Mucosa of descending colon (tissue), 3 donors: ENCODE data around the gene INSR. TPM values are rescaled to one million over a fixed set of nuclear protein-coding genes. Genes with fewer than 3 reads are reported as not detected.
"Not testable (repeated sequence)": the region's sequence is repeated elsewhere in the genome, so short reads cannot be mapped to it uniquely, and the experiment has no call there.

Experiments used
- ATAC-seq: fragments of 200-7000 bp; cut with Tn5 transposase; one replicate; pipeline ENCODE4 v1.9.1; 2020; ENCODE audit warnings: mild to moderate bottlenecking, moderate library complexity
- DNase-seq, 3 donors: peaks; one replicate each; pipeline ENCODE4 v3.0.0-alpha.2; 2020
- H3K36me3 ChIP-seq: fragments of 200-600 bp; one replicate; pipeline ENCODE4 v1.8.0; 2021; ENCODE audit warnings: low read depth, mild to moderate bottlenecking
- H3K4me1 ChIP-seq: fragments of 200-600 bp; one replicate; pipeline ENCODE4 v1.8.0; 2021; ENCODE audit warnings: low read depth, mild to moderate bottlenecking
- H3K4me3 ChIP-seq: fragments of 200-600 bp; one replicate; pipeline ENCODE4 v1.8.0; 2021; ENCODE audit warnings: mild to moderate bottlenecking
- H3K9me3 ChIP-seq: fragments of 200-600 bp; one replicate; pipeline ENCODE4 v1.8.0; 2021; ENCODE audit warnings: mild to moderate bottlenecking
- intact Hi-C, 2 donors: fragments of 100-400 bp; cut with DNase I in 1 of 2; cut with micrococcal nuclease in 1 of 2; formaldehyde crosslinking; loops; one replicate each; pipeline versions ENCODE4 v1.11.0 to v1.11.1; 2022; cut with DNase I, micrococcal nuclease
- total RNA-seq, 3 donors: library from RNA; stranded (reverse); fragmentation: NEBNext Ultra II Directional in 2 of 3; extraction: Animal tissue kit (Norgen Biotek cat#: 25700) in 2 of 3; gene quantifications; one replicate each; pipeline versions ENCODE4 v1.2.1 to v1.2.4, GENCODE V29; 2021 to 2023
- TF ChIP-seq, protein P1 (sequence below): fragments of 200-600 bp; IDR thresholded peaks from one replicate; pipeline ENCODE4 v1.8.0; 2022; ENCODE audit warnings: antibody characterized with exemption, mild to moderate bottlenecking
- donor health status: DM: no; HTN: no; CAD: no; lungs with moderate emphysema.
- donor health status: DM: no; HTN: no; CAD: no.
- donor health status: DM: no; HTN: yes; CAD: no.

Gene INSR
- total RNA-seq, 3 donors from 2014 or later, result 74.9 to 109 (median 91.2) TPM

GRCh38 chr19:7229735-7230134, 64.5 kb downstream of the INSR start:
- H3K4me1 ChIP-seq, result no peaks in the 10 kb centered on the region
- H3K9me3 ChIP-seq, result no peaks in the 10 kb centered on the region
- no peaks in the 10 kb centered on the region for H3K36me3 ChIP-seq
- DNase-seq (no peak), ATAC-seq (no peak)
- TF ChIP-seq, protein P1, sequence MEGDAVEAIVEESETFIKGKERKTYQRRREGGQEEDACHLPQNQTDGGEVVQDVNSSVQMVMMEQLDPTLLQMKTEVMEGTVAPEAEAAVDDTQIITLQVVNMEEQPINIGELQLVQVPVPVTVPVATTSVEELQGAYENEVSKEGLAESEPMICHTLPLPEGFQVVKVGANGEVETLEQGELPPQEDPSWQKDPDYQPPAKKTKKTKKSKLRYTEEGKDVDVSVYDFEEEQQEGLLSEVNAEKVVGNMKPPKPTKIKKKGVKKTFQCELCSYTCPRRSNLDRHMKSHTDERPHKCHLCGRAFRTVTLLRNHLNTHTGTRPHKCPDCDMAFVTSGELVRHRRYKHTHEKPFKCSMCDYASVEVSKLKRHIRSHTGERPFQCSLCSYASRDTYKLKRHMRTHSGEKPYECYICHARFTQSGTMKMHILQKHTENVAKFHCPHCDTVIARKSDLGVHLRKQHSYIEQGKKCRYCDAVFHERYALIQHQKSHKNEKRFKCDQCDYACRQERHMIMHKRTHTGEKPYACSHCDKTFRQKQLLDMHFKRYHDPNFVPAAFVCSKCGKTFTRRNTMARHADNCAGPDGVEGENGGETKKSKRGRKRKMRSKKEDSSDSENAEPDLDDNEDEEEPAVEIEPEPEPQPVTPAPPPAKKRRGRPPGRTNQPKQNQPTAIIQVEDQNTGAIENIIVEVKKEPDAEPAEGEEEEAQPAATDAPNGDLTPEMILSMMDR, result no peak
- no peak overlapping the region for H3K4me3 ChIP-seq
- intact Hi-C loops, result no loop called here

DNA sequence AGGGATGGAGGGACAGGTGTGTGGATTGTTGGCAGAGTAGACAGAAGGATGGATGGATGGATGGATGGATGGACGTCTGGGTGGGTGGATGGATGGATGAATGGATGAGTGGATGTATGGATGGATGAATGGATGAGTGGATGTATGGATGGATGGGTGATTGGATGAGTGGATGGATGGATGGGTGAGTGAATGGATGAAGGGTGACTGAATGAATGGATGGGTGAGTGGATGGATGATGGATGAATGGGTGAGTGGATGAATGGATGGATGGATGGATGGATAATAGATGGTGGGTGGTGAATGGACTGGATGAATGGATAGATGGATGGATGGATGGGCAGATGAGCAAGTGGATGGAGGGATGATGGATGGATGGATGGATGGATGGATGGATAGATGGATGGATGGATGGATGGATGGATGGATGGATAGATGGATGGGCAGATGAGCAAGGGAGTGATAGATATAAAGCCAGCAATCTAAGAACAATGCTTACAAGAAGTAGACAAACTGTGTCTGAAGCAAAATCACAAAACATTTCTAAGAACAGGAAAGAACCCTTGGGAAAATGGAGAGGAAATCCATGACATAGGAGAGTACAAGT, 65.2 kb downstream of the INSR start:
- no peaks in the 10 kb centered on the region for H3K9me3 ChIP-seq
- H3K4me3 ChIP-seq, result no peak overlapping the region
- peaks cover 4% of the 10 kb centered on the region for H3K4me1 ChIP-seq
- intact Hi-C loops, result no loop called here
- no peak for ATAC-seq
- no peak for DNase-seq
- H3K36me3 ChIP-seq, result no peaks in the 10 kb centered on the region
- TF ChIP-seq, protein P1, result no peak

DNA sequence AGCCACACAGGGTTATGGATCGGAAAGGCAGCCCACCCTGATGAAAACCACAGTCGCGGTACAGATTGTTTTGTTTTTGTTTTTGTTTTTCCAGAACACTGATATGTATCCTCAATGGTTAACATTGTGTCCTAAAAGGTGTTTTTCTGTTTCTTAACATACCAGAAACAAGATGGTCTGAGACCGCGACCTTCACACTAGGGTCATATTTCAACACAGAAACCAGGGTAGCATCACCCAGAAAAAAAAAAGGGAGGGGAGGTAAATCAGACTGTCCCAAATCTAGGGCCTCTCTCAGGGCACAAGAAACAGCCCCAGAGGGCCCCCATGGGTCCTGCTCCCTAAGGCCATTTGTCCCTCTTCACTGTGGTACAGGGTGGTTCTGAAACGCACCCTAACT, 66.5 kb downstream of the INSR start:
- TF ChIP-seq, protein P1, result no peak
- H3K9me3 ChIP-seq, result no peaks in the 10 kb centered on the region
- no peaks in the 10 kb centered on the region for H3K36me3 ChIP-seq
- DNase-seq, result no peak
- no peak overlapping the region for H3K4me3 ChIP-seq
- ATAC-seq, result no peak
- H3K4me1 ChIP-seq, result peaks cover 4% of the 10 kb centered on the region
- intact Hi-C loops, result no loop called here

- H3K4me3 ChIP-seq, ATAC-seq, H3K9me3 ChIP-seq, DNase-seq, H3K36me3 ChIP-seq, intact Hi-C loops, H3K4me1 ChIP-seq: not testable (repeated sequence)
Observed at GRCh38 chr19:7227149-7227548, 67.1 kb downstream of the INSR start.

DNA sequence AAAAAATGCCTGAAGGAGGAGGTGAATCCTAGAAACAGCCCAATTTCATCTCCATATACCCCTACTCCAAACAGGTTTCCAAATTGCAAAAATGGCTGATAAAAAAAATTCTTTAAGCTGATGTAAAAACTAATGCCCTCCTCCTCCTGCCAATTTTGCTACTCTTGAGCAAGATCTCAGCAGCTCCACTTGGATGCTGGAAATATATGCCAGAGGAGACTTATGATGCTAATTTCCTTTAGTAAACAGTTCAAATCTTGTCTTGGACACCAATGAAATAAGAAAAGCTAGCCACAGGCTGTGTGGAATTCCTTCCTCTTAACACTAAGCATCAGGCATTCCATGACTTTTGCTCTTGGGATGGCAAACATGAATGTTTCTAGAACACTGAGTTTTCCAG, 67.5 kb downstream of the INSR start:
- TF ChIP-seq, protein P1, result no peak
- no peaks in the 10 kb centered on the region for H3K36me3 ChIP-seq
- DNase-seq, result no peak
- H3K9me3 ChIP-seq, result no peaks in the 10 kb centered on the region
- ATAC-seq, result no peak
- intact Hi-C loops, result no loop called here
- no peak overlapping the region for H3K4me3 ChIP-seq
- peaks cover 4% of the 10 kb centered on the region for H3K4me1 ChIP-seq

- H3K9me3 ChIP-seq, result no peaks in the 10 kb centered on the region
- H3K4me1 ChIP-seq, result peaks cover 4% of the 10 kb centered on the region
- H3K36me3 ChIP-seq, result no peaks in the 10 kb centered on the region
- no peak overlapping the region for H3K4me3 ChIP-seq
- intact Hi-C loops, result no loop called here
- TF ChIP-seq, protein P1, result no peak
- DNase-seq (no peak), ATAC-seq (no peak)
Observed at GRCh38 chr19:7225741-7226140, 68.5 kb downstream of the INSR start.
